Type B pancreatic cell (in vitro differentiated cells): Measurements from ENCODE around the gene TNFRSF19. TPM values are rescaled to one million over a fixed set of nuclear protein-coding genes. Genes with fewer than 3 reads are reported as not detected.

ENCODE experiments used
- DNase-seq: peaks from one replicate; pipeline ENCODE4 v3.0.0; 2021; ENCODE audit warnings: mixed read lengths; ENCODE audit not compliant: unreplicated experiment; ENCODE audit errors: extremely low spot score
- H3K27ac Mint-ChIP-seq: 2 replicates; pipeline ENCODE4 v1.8.0; 2021; ENCODE audit warnings: mild to moderate bottlenecking, mixed read lengths
- H3K27me3 Mint-ChIP-seq: 2 replicates; pipeline ENCODE4 v1.8.0; 2021; ENCODE audit warnings: mixed read lengths
- H3K36me3 Mint-ChIP-seq: 2 replicates; pipeline ENCODE4 v1.8.0; 2021; ENCODE audit warnings: mixed read lengths
- H3K4me1 Mint-ChIP-seq: one replicate; pipeline ENCODE4 v1.8.0; 2021; ENCODE audit warnings: mixed read lengths; ENCODE audit not compliant: unreplicated experiment
- H3K4me3 Mint-ChIP-seq: 2 replicates; pipeline ENCODE4 v1.8.0; 2021; ENCODE audit warnings: mild to moderate bottlenecking, mixed read lengths
- H3K9me3 Mint-ChIP-seq: 2 replicates; pipeline ENCODE4 v1.8.0; 2021; ENCODE audit warnings: mixed read lengths
- total RNA-seq: library from RNA; stranded (reverse); gene quantifications from 2 replicates; pipeline ENCODE4 v1.2.1, GENCODE V29; 2021; ENCODE audit warnings: low replicate concordance
- TF ChIP-seq, protein P1 (sequence below): fragments of 200-600 bp; sonication (generic); conservative IDR thresholded peaks from 2 replicates; pipeline ENCODE4 v1.5.0; 2021; ENCODE audit warnings: antibody characterized with exemption, mild to moderate bottlenecking

Gene TNFRSF19
- total RNA-seq, 1 donor from 2014 or later: 64.4 TPM

- TF ChIP-seq, protein P1, sequence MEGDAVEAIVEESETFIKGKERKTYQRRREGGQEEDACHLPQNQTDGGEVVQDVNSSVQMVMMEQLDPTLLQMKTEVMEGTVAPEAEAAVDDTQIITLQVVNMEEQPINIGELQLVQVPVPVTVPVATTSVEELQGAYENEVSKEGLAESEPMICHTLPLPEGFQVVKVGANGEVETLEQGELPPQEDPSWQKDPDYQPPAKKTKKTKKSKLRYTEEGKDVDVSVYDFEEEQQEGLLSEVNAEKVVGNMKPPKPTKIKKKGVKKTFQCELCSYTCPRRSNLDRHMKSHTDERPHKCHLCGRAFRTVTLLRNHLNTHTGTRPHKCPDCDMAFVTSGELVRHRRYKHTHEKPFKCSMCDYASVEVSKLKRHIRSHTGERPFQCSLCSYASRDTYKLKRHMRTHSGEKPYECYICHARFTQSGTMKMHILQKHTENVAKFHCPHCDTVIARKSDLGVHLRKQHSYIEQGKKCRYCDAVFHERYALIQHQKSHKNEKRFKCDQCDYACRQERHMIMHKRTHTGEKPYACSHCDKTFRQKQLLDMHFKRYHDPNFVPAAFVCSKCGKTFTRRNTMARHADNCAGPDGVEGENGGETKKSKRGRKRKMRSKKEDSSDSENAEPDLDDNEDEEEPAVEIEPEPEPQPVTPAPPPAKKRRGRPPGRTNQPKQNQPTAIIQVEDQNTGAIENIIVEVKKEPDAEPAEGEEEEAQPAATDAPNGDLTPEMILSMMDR: no peak
- Mint-ChIP-seq H3K36me3 (peaks cover 42% of the 10 kb centered on the region), H3K4me1 (peaks cover 36% of the 10 kb centered on the region), H3K9me3 (no peaks in the 10 kb centered on the region), H3K27me3 (no peaks in the 10 kb centered on the region), H3K27ac (no peak overlapping the region), H3K4me3 (no peak overlapping the region)
- DNase-seq: no peak
Measured at GRCh38 chr13:23608138-23608537, 37.9 kb downstream of the TNFRSF19 start.

GRCh38 chr13:23608701-23609413, 38.6 kb downstream of the TNFRSF19 start:
- H3K27ac Mint-ChIP-seq: peak overlapping the region; percentile 75
- no peak for DNase-seq
- H3K27me3 Mint-ChIP-seq: no peaks in the 10 kb centered on the region
- TF ChIP-seq, protein P1: no peak
- peaks cover 42% of the 10 kb centered on the region for H3K4me1 Mint-ChIP-seq
- H3K9me3 Mint-ChIP-seq: no peaks in the 10 kb centered on the region
- H3K4me3 Mint-ChIP-seq: peak overlapping the region; percentile 35
- peaks cover 40% of the 10 kb centered on the region for H3K36me3 Mint-ChIP-seq

- TF ChIP-seq, protein P1: no peak
- H3K9me3 Mint-ChIP-seq: no peaks in the 10 kb centered on the region
- H3K4me3 Mint-ChIP-seq: no peak overlapping the region
- no peak overlapping the region for H3K27ac Mint-ChIP-seq
- no peaks in the 10 kb centered on the region for H3K27me3 Mint-ChIP-seq
- DNase-seq: no peak
- H3K36me3 Mint-ChIP-seq: peaks cover 40% of the 10 kb centered on the region
- peaks cover 45% of the 10 kb centered on the region for H3K4me1 Mint-ChIP-seq
Measured at GRCh38 chr13:23609414-23609760, 39.2 kb downstream of the TNFRSF19 start.

- Mint-ChIP-seq H3K27me3 (no peaks in the 10 kb centered on the region), H3K27ac (peak overlapping the region; percentile 66), H3K36me3 (peaks cover 37% of the 10 kb centered on the region), H3K4me3 (peak overlapping the region; percentile 54), H3K9me3 (no peaks in the 10 kb centered on the region), H3K4me1 (peaks cover 45% of the 10 kb centered on the region)
- TF ChIP-seq, protein P1: no peak
- DNase-seq: no peak
Measured at GRCh38 chr13:23609874-23610576, 39.8 kb downstream of the TNFRSF19 start.

- Mint-ChIP-seq H3K27me3 (no peaks in the 10 kb centered on the region), H3K9me3 (no peaks in the 10 kb centered on the region), H3K4me3 (no peak overlapping the region), H3K36me3 (peaks cover 29% of the 10 kb centered on the region), H3K4me1 (peaks cover 53% of the 10 kb centered on the region), H3K27ac (no peak overlapping the region)
- TF ChIP-seq, protein P1: no peak
- DNase-seq: no peak
Measured at GRCh38 chr13:23610966-23611491, 40.8 kb downstream of the TNFRSF19 start.
